GM10248 (cell line): ENCODE data around the gene USP34.

ENCODE experiments used
- CTCF ChIA-PET: fragments of 300-600 bp; sonication (Branson Sonifier 250); formaldehyde crosslinking; extraction: SDS; loops from one replicate; lab custom pipeline; 2021; ENCODE audit warnings: antibody characterized with exemption; lab: Yijun Ruan, JAX
- POLR2A ChIA-PET: fragments of 350-650 bp; sonication (Branson Sonifier 250); formaldehyde crosslinking; extraction: SDS; loops from one replicate; lab custom pipeline; 2020; ENCODE audit warnings: antibody characterized with exemption; lab: Yijun Ruan, JAX
- DNase-seq: peaks from one replicate; pipeline ENCODE4 v3.0.0; 2012; ENCODE audit errors: extremely low spot score
- CTCF ChIP-seq: IDR thresholded peaks from 2 replicates; pipeline ENCODE4 v1.5.1; 2012; ENCODE audit warnings: mild to moderate bottlenecking, low read depth; ENCODE audit errors: extremely low read depth, missing control alignments, control extremely low read depth

The USP34 gene

DNA sequence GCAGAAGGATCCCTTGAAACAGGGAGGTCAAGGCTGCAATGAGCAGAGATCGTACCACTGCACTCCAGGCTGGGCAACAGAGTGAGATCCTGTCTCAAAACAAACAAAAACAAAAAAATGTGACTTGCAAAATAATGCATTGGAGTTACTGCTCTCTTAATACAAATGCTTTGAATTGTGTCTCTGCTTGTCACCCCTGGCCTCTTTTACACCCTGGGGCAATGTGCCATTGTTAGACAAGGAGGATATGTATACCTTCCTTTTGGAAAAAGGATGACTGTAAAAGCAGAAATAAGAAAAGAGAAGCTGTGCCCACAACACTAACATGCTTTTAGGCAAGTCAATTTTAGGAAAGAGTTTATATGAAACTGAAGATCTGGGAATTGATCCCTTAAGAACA lies 329.7 kb downstream of the USP34 start:
- ChIA-PET POLR2A (interaction anchor here (0.6 kb wide), 1 partner anchor 13 kb away, joined by 3 read pairs; no protein-coding TSS in a partner anchor), CTCF (no interaction called here)
- no peak for DNase-seq
- no peak for TF ChIP-seq CTCF

DNA sequence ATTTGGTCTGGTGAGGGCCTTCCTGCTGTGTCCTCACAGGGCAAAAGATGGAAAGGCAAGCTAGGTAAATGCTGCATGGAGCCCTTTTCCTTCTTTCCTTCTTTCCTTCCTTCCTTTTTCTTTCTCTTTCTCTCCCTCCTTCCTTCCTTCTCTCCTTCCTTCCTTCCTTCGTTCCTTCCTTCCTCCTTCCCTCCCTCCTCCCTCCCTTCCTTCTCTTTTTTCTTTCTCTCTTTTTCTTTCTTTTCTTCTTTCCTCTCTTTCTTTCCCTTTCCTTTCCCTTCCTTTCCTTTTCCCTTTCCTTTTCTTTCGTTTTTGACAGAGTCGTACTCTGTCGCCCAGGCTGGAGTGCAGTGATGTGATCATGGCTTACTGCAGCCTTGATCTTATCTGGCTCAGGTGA lies 332.0 kb downstream of the USP34 start:
- no peak for DNase-seq
- CTCF ChIA-PET: interaction anchor here (1.1 to 1.5 kb wide), 3 partner anchors 9 to 14 kb away, joined by 3 to 4 read pairs (median 3); no protein-coding TSS in a partner anchor
- no peak for TF ChIP-seq CTCF
- POLR2A ChIA-PET: no interaction called here
